GM18868 (cell line): Measurements from ENCODE around the gene TMEM244.
"Not testable (repeated sequence)": the region's sequence is repeated elsewhere in the genome, so short reads cannot be mapped to it uniquely, and the experiment has no call there.

Source experiments
- ATAC-seq: cut with Tn5 transposase; IDR thresholded peaks from one replicate; pipeline ENCODE4 v1.9.1; 2021; ENCODE audit warnings: mild to moderate bottlenecking, moderate library complexity; ENCODE audit not compliant: unreplicated experiment

TMEM244 gene

GRCh38 chr6:129871221-129871620 lies 10.1 kb upstream of the TMEM244 start:
- ATAC-seq, result no peak

- no peak for ATAC-seq
These were observed 6.3 kb upstream of the TMEM244 start for GRCh38 chr6:129867403-129867802.

GRCh38 chr6:129866688-129867087 lies 5.6 kb upstream of the TMEM244 start:
- peak; percentile 78 for ATAC-seq

- peak; percentile 19 for ATAC-seq
These were observed 5.1 kb upstream of the TMEM244 start for GRCh38 chr6:129866256-129866655.

GRCh38 chr6:129865013-129865412 lies 3.9 kb upstream of the TMEM244 start:
- no peak for ATAC-seq

GRCh38 chr6:129863664-129864063 lies 2.5 kb upstream of the TMEM244 start:
- no peak for ATAC-seq

- no peak for ATAC-seq
These were observed 1.6 kb downstream of the TMEM244 start for GRCh38 chr6:129859524-129859923.

GRCh38 chr6:129857838-129858237 lies 3.3 kb downstream of the TMEM244 start:
- no peak for ATAC-seq

GRCh38 chr6:129853996-129854711 lies 7.0 kb downstream of the TMEM244 start:
- no peak for ATAC-seq

- no peak for ATAC-seq
These were observed 8.8 kb downstream of the TMEM244 start for GRCh38 chr6:129852257-129852858.

GRCh38 chr6:129849456-129849855 lies 11.7 kb downstream of the TMEM244 start:
- no peak for ATAC-seq

- no peak for ATAC-seq
These were observed 14.4 kb downstream of the TMEM244 start for GRCh38 chr6:129846761-129847160.

- no peak for ATAC-seq
These were observed 15.4 kb downstream of the TMEM244 start for GRCh38 chr6:129845696-129846095.

- no peak for ATAC-seq
These were observed 16.8 kb downstream of the TMEM244 start for GRCh38 chr6:129844118-129844891.

GRCh38 chr6:129843573-129843972 lies 17.5 kb downstream of the TMEM244 start:
- no peak for ATAC-seq

- ATAC-seq, result no peak
These were observed 18.2 kb downstream of the TMEM244 start for GRCh38 chr6:129842881-129843409.

- no peak for ATAC-seq
These were observed 19.0 kb downstream of the TMEM244 start for GRCh38 chr6:129842137-129842536.

GRCh38 chr6:129839562-129839961 lies 21.6 kb downstream of the TMEM244 start:
- ATAC-seq, result not testable (repeated sequence)

GRCh38 chr6:129835691-129836090 lies 25.4 kb downstream of the TMEM244 start:
- ATAC-seq, result no peak

- ATAC-seq, result no peak
These were observed 28.8 kb downstream of the TMEM244 start for GRCh38 chr6:129832299-129832698.

- no peak for ATAC-seq
These were observed 32.9 kb downstream of the TMEM244 start for GRCh38 chr6:129828229-129828628.

GRCh38 chr6:129818251-129818650 lies 42.9 kb downstream of the TMEM244 start:
- ATAC-seq, result no peak
